ENCODE results near the gene SAXO1. TPM values are rescaled to one million over a fixed set of nuclear protein-coding genes. Genes with fewer than 3 reads are reported as not detected.

Gene SAXO1
- total and polyA plus RNA-seq, 7 donors: under 0.01 to 0.01 TPM; not detected in 5

DNA sequence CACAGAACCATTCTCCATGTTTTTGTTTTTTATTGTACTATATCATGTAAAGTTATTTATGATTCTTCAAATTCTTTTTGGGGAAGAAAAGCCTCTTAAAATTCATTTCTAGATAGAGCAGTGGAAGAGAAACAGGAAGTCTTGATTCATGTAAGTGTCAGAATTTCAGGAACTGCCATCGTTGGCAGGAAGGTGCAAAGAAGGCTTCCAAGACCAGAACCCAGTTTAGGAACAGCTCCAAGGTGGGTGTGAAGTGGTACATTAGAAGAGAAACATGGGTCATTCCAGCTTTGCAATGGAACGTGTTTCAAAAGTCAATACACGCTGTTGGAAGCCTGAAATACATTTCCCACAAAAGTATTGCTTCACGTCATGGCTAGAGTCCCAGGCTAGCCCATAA, 14.8 kb downstream of the SAXO1 start:
- WGBS, 2 donors: 59 to 73% methylated on average over 4 of the region's 4 CpGs
- intact Hi-C loops (cut with DNase I): loop anchor here (10.0 kb wide), 1 partner anchor 153 kb away; no protein-coding TSS in a partner anchor

DNA sequence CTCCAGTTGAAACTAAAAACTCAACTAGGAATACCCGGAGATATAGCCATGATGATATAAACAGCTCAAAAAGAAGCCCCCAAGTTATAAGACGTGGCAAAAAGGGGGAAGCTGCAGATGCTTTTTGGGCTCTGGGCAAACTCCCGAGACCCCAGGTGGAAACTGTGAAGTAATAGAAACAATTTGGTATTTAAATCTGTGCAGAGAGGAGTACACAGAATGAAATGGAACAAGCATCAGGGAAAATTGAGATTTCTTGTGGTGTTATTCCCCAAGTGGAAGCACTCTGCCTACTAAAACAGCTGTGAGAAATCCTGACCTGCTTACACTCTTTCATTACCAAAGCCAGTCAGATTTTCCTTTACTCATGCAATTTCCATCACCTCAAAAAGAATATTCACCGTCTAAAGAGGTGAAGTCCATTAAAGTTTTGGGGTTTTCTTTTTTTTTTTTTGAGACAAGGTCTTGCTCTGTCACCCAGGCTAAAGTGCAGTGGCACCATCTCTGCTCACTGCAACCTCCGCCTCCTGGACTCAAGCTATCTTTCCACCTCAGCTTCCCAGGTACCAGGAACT, 23.5 kb downstream of the SAXO1 start:
- Histone ChIP-seq H3K9me3 (no peaks in the 10 kb centered on the region), H3K27ac (no peak overlapping the region), H3K27me3 (no peaks in the 10 kb centered on the region), H3K4me1 (no peaks in the 10 kb centered on the region), H3K36me3 (no peaks in the 10 kb centered on the region), H3K4me3 (no peak overlapping the region)
- no peak for DNase-seq
- 79 to 81% methylated on average over 5 of the region's 5 CpGs for WGBS, 2 donors
- intact Hi-C loops (cut with DNase I): no loop called here
- no peak for TF ChIP-seq POLR2AphosphoS5 (IDR thresholded peaks at IDR 0.05)
- TF ChIP-seq POLR2A (IDR thresholded peaks at IDR 0.05): no peak
- TF ChIP-seq, protein P1, sequence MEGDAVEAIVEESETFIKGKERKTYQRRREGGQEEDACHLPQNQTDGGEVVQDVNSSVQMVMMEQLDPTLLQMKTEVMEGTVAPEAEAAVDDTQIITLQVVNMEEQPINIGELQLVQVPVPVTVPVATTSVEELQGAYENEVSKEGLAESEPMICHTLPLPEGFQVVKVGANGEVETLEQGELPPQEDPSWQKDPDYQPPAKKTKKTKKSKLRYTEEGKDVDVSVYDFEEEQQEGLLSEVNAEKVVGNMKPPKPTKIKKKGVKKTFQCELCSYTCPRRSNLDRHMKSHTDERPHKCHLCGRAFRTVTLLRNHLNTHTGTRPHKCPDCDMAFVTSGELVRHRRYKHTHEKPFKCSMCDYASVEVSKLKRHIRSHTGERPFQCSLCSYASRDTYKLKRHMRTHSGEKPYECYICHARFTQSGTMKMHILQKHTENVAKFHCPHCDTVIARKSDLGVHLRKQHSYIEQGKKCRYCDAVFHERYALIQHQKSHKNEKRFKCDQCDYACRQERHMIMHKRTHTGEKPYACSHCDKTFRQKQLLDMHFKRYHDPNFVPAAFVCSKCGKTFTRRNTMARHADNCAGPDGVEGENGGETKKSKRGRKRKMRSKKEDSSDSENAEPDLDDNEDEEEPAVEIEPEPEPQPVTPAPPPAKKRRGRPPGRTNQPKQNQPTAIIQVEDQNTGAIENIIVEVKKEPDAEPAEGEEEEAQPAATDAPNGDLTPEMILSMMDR (IDR thresholded peaks at IDR 0.05): no peak
- no peak for TF ChIP-seq EP300 (IDR thresholded peaks at IDR 0.05)

More for the DNA sequence above, 14.8 kb downstream of the SAXO1 start:
- Histone ChIP-seq H3K27ac (no peak overlapping the region), H3K36me3 (no peaks in the 10 kb centered on the region), H3K9me3 (no peaks in the 10 kb centered on the region), H3K4me3 (no peak overlapping the region), H3K4me1 (no peaks in the 10 kb centered on the region), H3K27me3 (no peaks in the 10 kb centered on the region)
- TF ChIP-seq, protein P1 (IDR thresholded peaks at IDR 0.05): no peak
- no peak for TF ChIP-seq POLR2A (IDR thresholded peaks at IDR 0.05)
- no peak for TF ChIP-seq POLR2AphosphoS5 (IDR thresholded peaks at IDR 0.05)
- TF ChIP-seq EP300 (IDR thresholded peaks at IDR 0.05): no peak
- DNase-seq: no peak

DNA sequence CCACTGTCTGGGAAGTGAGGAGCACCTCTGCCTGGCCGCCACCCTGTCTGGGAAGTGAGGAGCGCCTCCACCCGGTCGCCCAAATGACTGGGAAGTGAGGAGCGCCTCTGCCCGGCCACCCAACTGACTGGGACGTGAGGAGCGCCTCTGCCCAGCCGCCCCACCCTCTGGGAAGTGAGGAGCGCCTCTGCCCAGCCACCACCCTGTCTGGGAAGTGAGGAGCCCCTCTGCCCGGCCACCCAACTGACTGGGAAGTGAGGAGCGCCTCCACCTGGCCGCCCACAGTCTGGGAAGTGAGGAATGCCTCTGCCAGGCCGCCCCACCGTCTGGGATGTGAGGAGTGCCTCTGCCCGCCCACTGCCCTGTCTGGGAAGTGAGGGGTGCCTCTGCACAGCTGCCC, 32.9 kb downstream of the SAXO1 start:
- no peak for TF ChIP-seq POLR2AphosphoS5 (IDR thresholded peaks at IDR 0.05)
- TF ChIP-seq, protein P1 (IDR thresholded peaks at IDR 0.05): no peak
- TF ChIP-seq EP300 (IDR thresholded peaks at IDR 0.05): no peak
- TF ChIP-seq POLR2A (IDR thresholded peaks at IDR 0.05): no peak
- no peaks in the 10 kb centered on the region for H3K36me3 ChIP-seq
- H3K4me3 ChIP-seq: no peak overlapping the region
- intact Hi-C loops (cut with DNase I): no loop called here
- H3K9me3 ChIP-seq: peaks cover 0 to 5% (median 0%) of the 10 kb centered on the region in 4 donors
- H3K27ac ChIP-seq: no peak overlapping the region
- WGBS, 2 donors: 86 to 92% methylated on average over 16 of the region's 16 CpGs
- no peaks in the 10 kb centered on the region for H3K4me1 ChIP-seq
- no peak for DNase-seq
- H3K27me3 ChIP-seq: peaks cover 0 to 2% (median 0%) of the 10 kb centered on the region in 3 donors

DNA sequence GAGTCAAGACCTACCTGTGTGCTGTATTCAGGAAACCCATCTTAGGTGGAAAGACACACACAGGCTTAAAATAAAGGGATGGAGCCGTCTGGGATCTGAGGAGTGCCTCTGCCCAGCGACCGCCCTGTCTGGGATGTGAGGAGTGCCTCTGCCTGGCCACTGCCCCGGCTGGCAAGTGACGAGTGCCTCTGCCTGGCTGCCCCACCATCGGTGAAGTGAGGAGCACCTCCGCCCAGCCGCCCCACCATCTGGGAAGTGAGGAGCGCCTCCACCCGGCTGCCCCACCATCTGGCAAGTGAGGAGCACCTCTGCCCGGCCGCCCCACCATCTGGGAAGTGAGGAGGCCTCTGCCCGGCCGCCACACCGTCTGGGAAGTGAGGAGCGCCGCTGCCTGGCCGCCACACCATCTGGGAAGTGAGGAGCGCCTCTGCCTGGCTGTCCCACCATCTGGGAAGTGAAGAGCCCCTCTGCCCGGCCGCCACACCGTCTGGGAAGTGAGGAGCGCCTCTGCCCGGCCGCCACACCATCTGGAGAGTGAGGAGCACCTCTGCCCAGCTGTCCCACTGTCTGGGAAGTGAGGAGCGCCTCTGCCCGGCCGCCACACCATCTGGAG, 33.7 kb downstream of the SAXO1 start:
- Histone ChIP-seq H3K9me3 (peaks cover 0 to 5% (median 0%) of the 10 kb centered on the region in 4 donors), H3K27ac (no peak overlapping the region), H3K27me3 (peaks cover 0 to 2% (median 0%) of the 10 kb centered on the region in 3 donors), H3K4me3 (no peak overlapping the region), H3K4me1 (no peaks in the 10 kb centered on the region), H3K36me3 (no peaks in the 10 kb centered on the region)
- TF ChIP-seq EP300 (IDR thresholded peaks at IDR 0.05) (no peak), POLR2AphosphoS5 (IDR thresholded peaks at IDR 0.05) (no peak), POLR2A (IDR thresholded peaks at IDR 0.05) (no peak)
- TF ChIP-seq, protein P1 (IDR thresholded peaks at IDR 0.05): no peak
- WGBS, 2 donors: 93 to 94% methylated on average over 28 of the region's 28 CpGs
- intact Hi-C loops (cut with DNase I): no loop called here
- DNase-seq: no peak

Measured in sigmoid colon (tissue), 7 donors.